GM21529 (cell line): ENCODE data around the gene LRP5.
"Not testable (repeated sequence)": the region's sequence is repeated elsewhere in the genome, so short reads cannot be mapped to it uniquely, and the experiment has no call there.

Experiments used
- ATAC-seq: cut with Tn5 transposase; IDR thresholded peaks from one replicate; pipeline ENCODE4 v1.9.1; 2021; ENCODE audit not compliant: unreplicated experiment

Gene LRP5

DNA sequence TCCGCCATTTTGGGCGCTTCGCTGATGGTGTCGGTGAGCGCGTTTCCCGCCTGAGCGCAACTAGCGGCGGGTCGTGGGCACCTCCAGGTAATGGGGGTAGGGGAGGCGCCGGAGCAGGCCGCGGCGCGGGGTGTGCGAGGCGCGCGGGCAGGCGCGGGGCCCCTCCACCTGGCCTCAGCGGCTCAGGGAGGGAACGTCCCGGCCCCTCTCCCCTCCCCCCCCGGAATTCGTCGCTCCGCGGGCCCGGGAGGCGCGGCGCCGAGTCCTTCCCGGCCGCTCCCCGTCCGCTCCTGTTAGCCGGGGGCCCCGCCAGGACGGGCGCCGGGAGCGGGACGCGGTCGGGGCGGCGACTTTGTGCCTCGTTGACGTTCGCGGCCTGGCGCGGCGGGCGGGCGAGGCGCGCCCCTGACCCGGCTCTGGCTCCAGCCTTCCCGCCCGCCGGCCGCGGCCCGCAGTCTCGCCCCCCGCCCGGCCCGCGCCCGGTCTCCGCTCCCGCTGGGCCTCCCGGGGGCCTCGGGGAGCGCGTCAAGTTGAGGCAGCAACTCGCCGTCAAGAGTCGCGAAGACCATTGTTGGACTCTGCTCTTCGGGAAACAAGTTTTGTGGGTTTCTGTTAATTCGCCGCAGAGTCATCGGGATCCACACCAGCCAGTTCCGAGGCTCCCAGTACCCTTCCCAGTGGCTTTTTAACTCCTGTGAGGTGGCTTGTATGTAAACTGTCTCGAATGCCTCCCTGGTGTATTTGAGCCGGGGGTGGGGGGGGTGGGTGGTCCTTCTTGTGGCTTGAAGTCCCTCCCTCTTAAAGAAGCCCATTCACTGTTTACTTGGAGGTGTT lies 148.6 kb downstream of the LRP5 start, which contains the start of gene PPP6R3:
Gene PPP6R3, plus strand, starts transcription at position 12 of the 834 bp plus-strand sequence. CDS start 76,913 bp downstream, outside the sequence.
- ATAC-seq: peak; percentile 34

DNA sequence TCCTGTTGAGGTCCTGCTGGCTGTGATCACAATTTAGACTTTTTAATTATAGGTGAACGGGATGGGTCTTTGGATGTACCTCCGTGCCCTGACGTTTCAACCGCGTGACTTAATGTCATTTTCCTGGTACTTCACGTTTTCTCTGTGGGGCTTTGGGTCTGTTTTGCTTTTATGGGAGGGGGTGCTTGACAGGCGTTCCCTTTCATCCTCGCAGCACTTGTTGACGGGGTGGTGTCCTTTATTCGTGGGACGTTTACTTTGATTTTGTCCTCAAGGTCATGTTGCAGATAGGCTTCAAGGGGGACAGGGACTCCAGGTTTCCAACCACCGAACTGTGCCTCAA lies 149.2 kb downstream of the LRP5 start:
- no peak for ATAC-seq

DNA sequence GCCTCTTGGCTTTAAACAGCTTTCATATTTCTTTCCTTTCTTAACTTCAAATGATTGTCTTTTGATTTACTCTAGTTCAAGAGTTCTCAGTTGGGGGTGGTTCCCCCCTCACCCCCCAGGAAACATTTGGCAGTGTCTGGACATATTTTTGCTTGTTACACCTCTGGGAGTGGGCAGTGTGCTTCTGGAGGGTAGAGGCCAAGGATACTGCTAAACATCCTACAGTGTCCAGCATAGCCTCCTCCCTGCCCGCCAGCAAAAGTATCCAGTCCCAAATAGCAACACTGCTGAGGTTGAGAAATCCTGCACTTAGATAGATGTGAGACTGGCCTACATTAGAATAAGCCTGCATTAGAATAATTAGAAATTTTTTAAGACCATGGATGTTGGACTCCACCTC lies 151.3 kb downstream of the LRP5 start:
- ATAC-seq: no peak

DNA sequence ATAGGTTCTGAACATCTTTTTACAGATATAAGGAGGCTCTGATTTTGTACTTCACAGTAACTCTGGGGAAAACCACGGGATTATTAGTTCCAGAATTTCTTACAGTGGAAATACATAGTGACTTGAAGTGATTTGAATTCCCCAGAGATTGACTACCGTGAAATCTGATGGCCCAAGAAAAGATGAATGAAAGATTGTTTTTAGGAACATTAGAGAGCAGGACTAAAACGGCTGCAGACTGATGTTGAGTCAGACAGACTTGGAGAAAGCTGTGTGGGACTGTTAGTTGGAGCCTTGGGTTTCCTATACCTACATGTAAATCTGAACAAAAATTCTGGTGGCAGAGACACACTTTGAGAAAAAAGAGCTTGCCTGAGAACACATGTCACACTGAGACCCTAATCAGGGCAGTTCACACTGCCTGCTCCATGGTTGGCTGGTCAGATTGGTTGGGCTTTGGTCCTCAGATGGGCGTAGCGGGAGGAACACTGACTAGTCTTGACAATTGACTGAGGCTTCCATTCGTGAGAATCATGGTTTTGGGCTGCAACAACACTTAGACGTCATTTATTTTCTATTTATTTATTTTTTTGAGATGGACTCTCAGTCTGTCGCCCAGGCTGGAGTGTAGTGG lies 154.9 kb downstream of the LRP5 start:
- ATAC-seq: no peak

DNA sequence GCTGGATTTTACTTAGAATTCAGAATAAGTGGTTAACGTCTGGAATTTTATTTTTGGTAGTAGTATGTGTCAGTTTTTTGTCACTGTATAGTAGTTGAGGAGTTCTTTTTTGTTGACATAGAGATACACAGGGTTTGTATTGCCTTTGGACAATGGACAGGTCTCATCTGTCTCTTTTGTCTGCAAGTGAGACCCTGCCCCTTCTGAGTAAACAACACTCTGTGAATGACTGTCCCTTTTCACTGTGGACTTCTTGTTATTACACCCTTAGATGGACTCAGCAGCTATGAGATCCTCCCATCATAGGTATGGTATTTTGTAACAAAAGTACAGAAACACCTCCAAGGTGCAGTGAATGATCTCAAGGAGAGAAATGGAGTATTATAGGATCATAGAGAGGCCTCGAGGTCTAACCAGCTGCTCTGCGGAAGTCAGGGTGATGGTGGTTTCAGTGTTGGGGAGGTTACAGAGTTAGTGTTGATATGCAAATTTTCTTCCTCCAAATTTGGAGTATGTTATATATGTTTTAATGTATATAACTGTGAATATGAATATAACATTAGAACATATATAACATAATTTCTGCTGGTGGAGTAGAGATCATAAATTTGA lies 155.9 kb downstream of the LRP5 start:
- peak; percentile 51 for ATAC-seq

DNA sequence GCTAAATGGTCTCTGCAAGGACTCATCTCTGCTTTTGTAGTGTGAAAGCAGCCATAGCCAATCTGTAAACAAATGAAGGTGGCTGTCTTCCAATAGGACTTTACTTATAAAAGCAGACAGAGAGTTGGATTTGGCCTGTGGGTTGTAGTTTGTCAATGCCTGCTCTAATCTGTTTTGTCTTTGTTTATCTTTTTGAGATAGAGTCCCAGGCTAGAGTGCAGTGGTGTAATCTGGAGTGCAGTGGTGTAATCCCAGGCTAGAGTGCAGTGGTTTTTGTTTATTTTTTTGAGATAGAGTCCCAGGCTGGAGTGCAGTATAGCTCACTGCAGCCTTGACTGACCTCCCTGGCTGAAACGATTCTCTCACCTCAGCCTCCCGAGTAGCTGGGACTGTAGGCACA lies 156.7 kb downstream of the LRP5 start:
- no peak for ATAC-seq

DNA sequence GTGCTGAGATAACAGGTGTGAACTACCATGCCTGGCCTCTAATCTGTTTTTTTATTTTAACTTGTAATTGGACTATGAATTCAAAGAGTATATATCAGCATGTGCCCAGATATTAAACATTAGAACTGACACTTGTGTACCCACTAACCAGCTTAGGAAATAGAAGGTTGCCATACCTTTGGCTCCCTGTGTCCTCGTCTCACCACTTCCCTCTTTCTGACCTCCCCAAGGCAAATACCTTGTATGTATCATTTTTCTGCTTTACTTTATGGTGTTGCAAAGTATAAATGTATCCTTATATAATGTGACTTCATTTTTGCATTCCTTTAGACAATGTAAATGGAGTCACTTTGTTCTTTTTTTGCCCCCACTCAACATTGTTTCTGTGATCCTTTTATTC lies 157.3 kb downstream of the LRP5 start:
- no peak for ATAC-seq

DNA sequence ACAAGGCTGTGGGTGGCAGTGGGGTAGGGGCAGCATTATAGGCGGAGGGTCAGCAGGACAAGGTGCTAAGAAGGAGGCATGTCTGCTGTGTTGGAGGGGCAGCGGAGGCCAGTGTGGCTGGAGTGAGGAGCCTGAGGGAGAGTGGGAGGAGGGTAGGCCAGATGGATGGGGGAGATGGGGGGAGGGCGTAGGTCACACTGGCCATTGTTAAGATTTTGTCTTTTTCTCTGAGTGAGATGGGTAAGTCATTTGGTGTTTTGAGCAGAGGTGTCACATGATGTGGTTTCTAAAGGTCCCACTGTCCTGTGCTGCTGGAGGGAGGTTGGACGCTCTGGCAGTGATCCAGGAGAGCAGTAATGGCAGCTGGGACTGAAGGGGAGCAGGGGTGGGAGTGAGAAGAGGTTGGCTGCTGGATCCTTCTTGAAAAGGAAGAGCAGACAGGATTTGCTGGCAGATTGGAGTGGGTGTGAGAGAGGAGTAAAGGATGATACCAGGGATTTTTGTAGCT lies 158.0 kb downstream of the LRP5 start:
- ATAC-seq: no peak

DNA sequence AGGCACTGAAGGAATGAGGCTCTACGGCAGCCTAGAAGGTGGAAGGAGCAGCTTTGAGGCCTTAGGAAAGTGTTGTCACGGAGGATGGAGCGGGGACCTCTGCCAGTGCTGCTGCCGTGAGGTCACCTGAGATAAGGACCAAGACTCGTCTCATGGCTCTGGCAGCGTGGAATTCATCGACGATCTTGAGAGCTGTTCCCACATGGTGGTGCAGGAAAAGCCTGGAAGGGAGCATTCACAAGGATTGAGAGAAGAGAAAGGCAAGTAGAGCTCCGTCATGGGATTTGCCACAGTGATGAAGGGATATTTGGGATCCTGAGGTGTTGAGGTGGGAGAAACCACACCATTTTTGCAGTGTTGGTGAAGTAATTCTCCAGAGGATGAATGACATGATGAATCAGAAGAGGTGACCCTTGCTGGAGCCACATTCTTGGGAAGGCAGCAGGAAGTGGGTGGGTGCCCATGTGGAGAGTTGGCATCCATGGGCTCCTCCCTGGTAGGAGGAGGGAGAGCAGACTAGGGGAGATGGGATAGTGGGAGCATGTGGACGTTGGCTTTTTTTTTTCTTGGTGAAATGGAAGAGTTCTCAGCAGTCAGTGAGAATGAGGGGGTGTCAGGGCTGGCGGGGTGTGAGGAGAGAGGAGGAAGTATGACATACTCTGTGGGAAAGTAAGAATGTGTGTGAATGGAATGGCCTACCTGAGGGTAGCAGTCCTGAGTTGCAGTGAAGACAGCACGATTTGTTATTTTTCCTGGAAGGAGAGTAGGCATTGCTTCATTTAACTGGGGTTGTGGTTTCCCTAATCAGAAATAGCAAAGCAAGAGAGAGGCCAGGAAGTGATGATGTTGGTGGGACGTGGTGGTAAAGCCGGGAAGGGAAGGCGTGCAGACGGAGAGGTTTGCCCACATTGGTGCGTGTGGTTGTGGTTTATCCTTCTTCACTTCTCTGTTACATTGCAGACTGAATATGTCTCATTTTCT lies 159.3 kb downstream of the LRP5 start:
- no peak for ATAC-seq

DNA sequence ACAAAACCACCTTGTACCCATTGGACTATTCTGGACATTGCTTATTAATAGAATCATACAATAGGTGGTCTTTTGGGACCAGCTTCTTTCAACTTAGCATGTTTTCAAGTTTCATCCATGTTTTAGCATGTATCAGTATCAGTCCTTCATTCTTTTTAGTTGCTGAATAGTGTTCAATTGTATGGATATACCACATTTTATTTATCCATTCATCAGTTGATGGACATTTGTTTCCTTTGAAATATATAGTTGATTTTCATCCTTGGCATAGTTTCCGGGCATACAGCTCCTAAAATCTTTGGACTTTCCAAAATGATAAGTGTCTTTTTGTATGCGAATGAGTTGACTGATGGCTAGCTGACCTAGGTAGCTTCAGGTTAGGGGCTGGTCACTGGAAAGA lies 160.4 kb downstream of the LRP5 start:
- no peak for ATAC-seq

DNA sequence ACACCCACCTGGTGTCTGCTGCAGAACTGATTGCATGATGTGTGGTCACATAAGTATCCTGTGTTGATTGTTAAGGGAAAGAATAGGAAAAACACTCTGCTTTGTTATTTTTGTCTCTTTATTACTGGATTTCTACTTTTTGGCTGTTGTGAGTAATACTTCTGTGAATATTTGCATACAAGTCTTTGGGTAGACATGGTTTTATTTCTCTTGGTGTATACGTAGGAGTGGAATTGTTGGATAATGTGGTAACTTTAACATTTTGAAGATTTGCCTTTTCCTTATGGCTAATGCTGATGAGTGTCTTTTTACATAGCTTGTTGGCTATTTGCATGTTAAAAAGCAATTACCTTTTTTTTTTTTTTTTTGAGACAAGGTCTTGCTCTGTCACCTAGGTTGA lies 161.3 kb downstream of the LRP5 start:
- ATAC-seq: no peak

DNA sequence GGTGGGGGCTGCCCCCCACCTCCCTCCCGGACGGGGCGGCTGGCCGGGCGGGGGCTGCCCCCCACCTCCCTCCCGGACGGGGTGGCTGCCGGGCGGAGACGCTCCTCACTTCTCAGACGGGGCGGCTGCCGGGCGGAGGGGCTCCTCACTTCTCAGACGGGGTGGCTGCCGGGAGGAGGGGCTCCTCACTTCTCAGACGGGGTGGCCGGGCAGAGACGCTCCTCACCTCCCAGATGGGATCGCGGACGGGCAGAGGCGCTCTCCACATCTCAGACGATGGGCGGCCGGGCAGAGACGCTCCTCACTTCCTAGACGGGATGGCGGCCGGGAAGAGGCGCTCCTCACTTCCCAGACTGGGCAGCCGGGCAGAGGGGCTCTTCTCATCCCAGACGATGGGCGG lies 163.2 kb downstream of the LRP5 start:
- ATAC-seq: not testable (repeated sequence)

DNA sequence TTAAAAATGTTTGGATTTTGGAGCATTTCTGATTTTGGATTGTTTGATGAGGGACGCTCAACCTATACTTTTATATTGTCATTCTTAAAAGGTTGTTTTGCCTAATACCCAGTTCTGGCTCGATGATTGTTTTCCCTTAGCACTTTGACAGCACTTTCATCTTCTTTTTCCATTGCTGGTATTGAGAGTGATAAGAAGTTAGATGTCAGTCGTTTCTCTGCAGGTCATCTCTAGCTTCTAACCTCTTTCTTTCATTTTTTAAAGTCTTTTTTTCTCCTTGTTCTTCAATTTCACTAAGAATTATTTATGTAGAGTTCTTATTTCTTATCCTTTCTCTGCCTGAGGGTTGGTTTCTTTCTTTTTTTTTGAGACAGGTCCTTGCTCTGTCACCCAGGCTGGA lies 167.0 kb downstream of the LRP5 start:
- no peak for ATAC-seq

DNA sequence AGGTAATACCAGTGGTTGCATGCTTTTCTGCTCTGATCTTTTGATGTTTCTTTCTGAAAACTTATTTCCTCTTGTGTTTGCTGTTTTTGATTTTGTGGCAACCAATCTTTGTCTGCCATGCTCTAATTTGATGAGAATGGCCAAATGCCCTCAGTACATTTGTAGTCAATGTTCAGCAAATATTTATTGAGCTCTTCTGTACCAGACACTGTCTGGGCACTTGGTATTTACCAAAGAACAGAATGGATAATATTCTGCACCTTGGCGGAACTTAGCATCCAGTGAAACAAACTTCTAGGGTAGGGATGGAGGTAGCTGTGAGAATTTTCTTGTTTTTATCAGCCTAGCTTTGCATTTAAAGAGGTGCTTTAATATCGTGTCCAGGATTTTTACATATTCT lies 167.8 kb downstream of the LRP5 start:
- no peak for ATAC-seq

DNA sequence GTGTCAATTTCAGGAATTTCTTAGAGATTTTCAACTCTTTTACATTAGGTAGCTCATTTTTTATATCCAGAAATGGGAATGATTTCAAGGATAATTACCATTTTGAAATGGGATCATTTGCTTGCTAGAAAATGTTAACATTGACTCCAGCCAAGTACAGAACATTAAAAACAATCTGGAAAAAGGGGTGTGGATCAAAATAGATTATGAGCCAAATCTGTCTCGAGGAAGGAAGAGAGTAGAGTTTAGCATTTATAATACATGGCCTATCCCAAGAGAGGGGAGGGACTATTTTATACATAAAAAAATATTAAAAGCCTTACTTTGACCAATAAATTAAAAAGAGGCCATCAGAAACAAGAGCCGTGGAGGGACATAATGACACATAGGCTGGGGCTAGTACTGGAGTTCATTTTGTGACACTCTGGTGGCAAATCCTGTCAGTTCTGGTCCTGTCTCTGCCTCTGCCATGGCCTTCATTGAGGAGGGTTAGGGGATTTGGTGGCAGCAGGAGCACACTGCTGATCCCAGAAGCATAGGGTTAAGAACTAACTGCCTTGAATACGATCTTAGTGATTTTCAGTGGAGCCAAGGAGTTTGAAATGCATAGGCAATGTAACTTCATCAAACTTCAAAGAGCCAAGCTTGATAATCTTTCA lies 168.6 kb downstream of the LRP5 start:
- ATAC-seq: no peak

DNA sequence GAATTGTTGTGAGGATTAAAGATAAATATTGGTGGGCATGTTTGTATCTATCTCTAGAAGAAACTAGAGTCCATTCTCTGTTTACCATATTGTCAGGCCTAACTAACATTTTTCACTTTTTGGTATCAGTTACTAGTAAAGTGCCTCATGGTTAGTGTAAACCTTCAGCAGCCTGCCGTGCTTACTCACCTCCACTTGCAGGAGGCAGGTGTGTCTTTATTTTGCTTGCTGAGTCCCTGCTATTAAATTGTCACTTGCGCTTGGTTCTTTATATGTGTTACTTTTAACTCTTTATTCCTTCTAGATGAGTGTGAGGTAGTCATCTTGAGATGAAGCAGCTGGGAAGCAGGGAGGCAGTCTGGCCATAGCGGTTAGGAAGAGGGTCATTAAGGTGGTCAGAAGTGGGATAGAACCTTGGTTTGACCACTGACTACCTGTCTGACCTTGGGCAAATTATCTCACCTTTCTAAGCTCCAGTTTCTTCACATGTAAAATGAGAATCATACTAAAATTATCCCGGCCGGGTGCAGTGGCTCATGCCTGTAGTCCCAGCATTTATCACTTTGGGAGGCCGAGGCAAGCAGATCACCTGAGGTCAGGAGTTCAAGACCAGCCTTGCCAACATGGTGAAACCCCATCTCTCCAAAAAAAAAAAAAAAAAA lies 169.3 kb downstream of the LRP5 start:
- ATAC-seq: no peak

DNA sequence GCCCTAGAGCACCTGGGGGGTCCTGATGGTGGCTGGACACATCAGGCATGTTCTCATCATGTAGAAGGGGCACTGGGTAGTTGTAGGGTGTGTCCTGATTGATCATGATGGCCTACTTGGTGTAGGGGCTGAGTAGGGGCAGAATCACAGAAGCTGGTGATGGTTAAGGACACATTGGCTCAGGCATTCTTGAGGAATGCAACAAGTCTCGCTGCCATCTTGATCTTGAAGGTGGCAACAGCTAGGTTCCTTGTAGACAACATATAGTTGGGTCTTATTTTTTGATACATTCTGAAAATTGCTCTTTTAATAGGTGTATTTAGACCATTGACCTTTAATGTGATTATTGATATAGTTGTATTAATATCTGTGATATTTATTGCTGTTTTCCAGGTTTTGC lies 176.2 kb downstream of the LRP5 start:
- ATAC-seq: no peak

DNA sequence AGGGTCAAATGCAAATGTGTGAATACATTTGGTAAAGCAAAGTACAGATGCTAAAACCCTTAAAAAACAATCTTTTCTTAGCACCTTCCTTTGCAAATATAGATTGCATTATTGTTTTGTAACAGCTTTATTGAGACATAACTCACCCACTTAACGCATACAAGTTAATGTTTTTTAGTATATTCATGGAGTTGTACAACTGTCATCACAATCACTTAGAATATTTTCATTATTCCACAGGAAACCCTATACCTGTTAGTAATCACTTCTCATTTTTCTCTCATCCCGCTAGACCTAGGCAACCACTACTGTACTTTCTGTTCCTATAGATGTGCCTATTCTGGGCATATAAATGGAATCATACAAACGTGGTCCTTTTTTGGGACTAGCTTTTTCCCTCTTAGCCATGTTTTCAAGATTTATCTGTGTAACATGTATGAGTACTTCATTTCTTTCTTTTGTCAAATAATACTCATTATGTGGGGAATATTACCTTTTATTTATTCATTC lies 182.9 kb downstream of the LRP5 start:
- no peak for ATAC-seq

DNA sequence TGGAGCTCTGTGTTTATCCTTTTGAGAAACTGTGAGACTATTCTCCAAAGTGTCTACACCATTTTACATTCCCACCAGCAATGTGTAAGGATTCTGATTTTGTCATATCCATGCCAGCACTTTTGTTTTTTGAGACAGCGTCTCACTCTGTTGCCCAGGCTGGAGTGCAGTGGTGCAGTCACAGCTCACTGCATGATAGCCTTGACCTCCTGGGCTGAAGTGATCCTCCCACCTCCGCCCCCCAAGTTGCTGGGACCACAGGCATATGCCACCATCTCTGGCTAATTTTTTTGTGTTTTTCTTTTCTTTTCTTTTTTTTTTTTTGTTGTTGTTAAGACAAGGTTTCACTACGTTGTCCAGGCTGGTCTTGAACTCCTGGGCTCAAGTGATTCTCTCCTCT lies 183.5 kb downstream of the LRP5 start:
- no peak for ATAC-seq

DNA sequence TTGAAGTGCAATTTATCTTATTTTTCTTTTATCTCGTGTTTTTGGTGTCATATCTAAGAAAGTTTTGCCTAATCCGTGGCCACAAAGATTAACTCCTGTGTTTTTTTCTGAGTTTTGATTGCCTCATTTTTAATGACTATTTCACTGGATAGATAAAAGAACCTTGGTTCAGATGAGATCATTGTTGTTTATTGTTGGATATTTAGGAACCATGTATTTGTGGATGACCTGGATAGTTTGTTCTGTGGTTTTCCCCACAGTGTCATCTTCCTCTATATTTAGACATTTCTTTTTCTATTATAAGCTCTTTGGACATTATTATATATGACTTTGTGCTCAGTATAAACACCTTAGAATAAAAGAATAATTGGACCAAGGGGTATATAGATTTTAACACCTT lies 185.4 kb downstream of the LRP5 start:
- ATAC-seq: no peak
